Panc1 (cell line): ENCODE measurements around the gene SOBP. TPM values are rescaled to one million over a fixed set of nuclear protein-coding genes. Genes with fewer than 3 reads are reported as not detected.

Experiments used
- ATAC-seq: fragments of 200-7000 bp; cut with Tn5 transposase; 2 replicates; pipeline ENCODE4 v1.9.1; 2020; ENCODE audit warnings: mild to moderate bottlenecking, moderate library complexity
- Bru-seq: library from RNA; stranded (reverse); fragments of 400-500 nt; gene quantifications from one replicate; lab custom pipeline; 2021; lab: Mats Ljungman, UMichigan
- BruChase-seq, 2 experiments: library from RNA; stranded (reverse); fragments of 400-500 nt; gene quantifications; one replicate each; lab custom pipeline; 2021; lab: Mats Ljungman, UMichigan
- BruUV-seq: library from RNA; stranded (reverse); fragments of 400-500 nt; replicated peaks from 2 replicates; lab custom pipeline; 2021; lab: Mats Ljungman, UMichigan
- CTCF ChIA-PET: fragments of 300-600 bp; sonication (Branson Sonifier 250); formaldehyde crosslinking; loops from one replicate; lab custom pipeline; 2022; ENCODE audit warnings: antibody characterized with exemption; lab: Charles Lee
- POLR2A ChIA-PET: fragments of 300-600 bp; sonication (Branson Sonifier 250); formaldehyde crosslinking; loops from one replicate; lab custom pipeline; 2022; ENCODE audit warnings: antibody characterized with exemption; lab: Charles Lee
- DNase-seq: peaks from one replicate; pipeline ENCODE4 v3.0.0-alpha.2; 2010; ENCODE audit warnings: low read depth, low spot score
- H3K27ac ChIP-seq: 2 replicates; pipeline ENCODE4 v1.5.1; 2011; ENCODE audit warnings: mild to moderate bottlenecking, low read length, inconsistent platforms
- H3K27me3 ChIP-seq: fragments of 200-500 bp; sonication (Bioruptor generic); 2 replicates; pipeline ENCODE4 v1.6.0; 2014; ENCODE audit warnings: low read length, inconsistent platforms; ENCODE audit not compliant: control insufficient read depth, insufficient read depth
- H3K36me3 ChIP-seq: fragments of 200-500 bp; sonication (Bioruptor generic); 2 replicates; pipeline ENCODE4 v1.5.1; 2014; ENCODE audit warnings: inconsistent platforms, mild to moderate bottlenecking, low read length, moderate library complexity; ENCODE audit not compliant: control insufficient read depth, insufficient read depth
- H3K4me1 ChIP-seq: 2 replicates; pipeline ENCODE4 v1.5.1; 2011; ENCODE audit warnings: inconsistent platforms, mild to moderate bottlenecking, low read length, moderate library complexity; ENCODE audit not compliant: control insufficient read depth, insufficient read depth
- H3K4me3 ChIP-seq, 2 experiments: 2 replicates each; pipeline ENCODE4 v1.5.1; 2011 to 2012; ENCODE audit warnings: low read depth in 2 of 2, low read length in 2 of 2, mild to moderate bottlenecking in 2 of 2, inconsistent platforms in 1 of 2, moderate library complexity in 1 of 2
- H3K9me3 ChIP-seq: fragments of 200-500 bp; sonication (Bioruptor generic); 2 replicates; pipeline ENCODE4 v1.5.1; 2014; ENCODE audit warnings: low read depth, mild to moderate bottlenecking, inconsistent platforms, low read length, moderate library complexity; ENCODE audit not compliant: control insufficient read depth, insufficient read depth
- CTCF ChIP-seq: fragments of 450-650 bp; IDR thresholded peaks from 2 replicates; pipeline ENCODE4 v1.5.1; 2017; ENCODE audit warnings: mild to moderate bottlenecking
- POLR2AphosphoS5 ChIP-seq: IDR thresholded peaks from 2 replicates; pipeline ENCODE4 v1.6.1; 2012; ENCODE audit warnings: mild to moderate bottlenecking, low read depth, low read length, moderate library complexity
- REST ChIP-seq, 2 experiments: IDR thresholded peaks; 2 replicates each; pipeline ENCODE4 v1.6.1; 2011 to 2012; ENCODE audit warnings: low read depth in 2 of 2, control low read depth in 1 of 2, low read length in 1 of 2, mild to moderate bottlenecking in 1 of 2, moderate library complexity in 1 of 2; ENCODE audit not compliant: insufficient read depth in 1 of 2
- SIN3A ChIP-seq: IDR thresholded peaks from 2 replicates; pipeline ENCODE4 v1.6.1; 2012; ENCODE audit warnings: low read depth, mild to moderate bottlenecking, low read length, moderate library complexity, borderline replicate concordance; ENCODE audit not compliant: insufficient read depth
- TCF7L2 ChIP-seq: IDR thresholded peaks from 2 replicates; pipeline ENCODE4 v1.6.1; 2011; ENCODE audit warnings: mild to moderate bottlenecking, low read depth, low read length, inconsistent platforms
- in situ Hi-C: cut with HindIII; loops from 2 replicates; pipeline ENCODE4 v1.10.0; 2016; ENCODE audit warnings: low sequenced_read_pairs, low pct_unique_long_range_greater_than_20kb
- intact Hi-C: fragments of 100-400 bp; cut with micrococcal nuclease; formaldehyde crosslinking; loops from one replicate; pipeline ENCODE4 v1.10.0; 2022; ENCODE audit not compliant: unreplicated experiment
- long read RNA-seq: library from polyadenylated mRNA; unstranded; transcript quantifications from one replicate; pipeline ENCODE4 v2.0.0, GENCODE V29; 2021; ENCODE audit not compliant: unreplicated experiment
- polyA plus RNA-seq: library from polyadenylated mRNA; unstranded; fragments of >200 nt; gene quantifications from one replicate; pipeline ENCODE4 v1.2.1, GENCODE V29; 2012; ENCODE audit warnings: missing spikeins; ENCODE audit not compliant: insufficient read length
- total RNA-seq: library from RNA; stranded (reverse); gene quantifications from one replicate; pipeline ENCODE4 v1.2.1, GENCODE V29; 2021; ENCODE audit not compliant: unreplicated experiment

Gene SOBP
- total RNA-seq: 9.0 TPM
- 10.0 TPM for polyA plus RNA-seq
- Bru-seq, nascent RNA: percentile 73 among the genes with signal in this experiment
- BruChase-seq, experiment 1, labeled RNA remaining after a 2-hour chase: percentile 65 among the genes with signal in this experiment
- percentile 65 among the genes with signal in this experiment for BruChase-seq, experiment 2, labeled RNA remaining after a 6-hour chase
- long read RNA-seq, partial matches to known transcripts: 10 of 27 reads
- long read RNA-seq, other reads (novel, unspliced or antisense): 14 of 27 reads

GRCh38 chr6:107489636-107490565, at the start of gene SOBP:
Gene SOBP (plus strand): TSS chr6:107490117. CDS start chr6:107490617, 500 bp downstream.
- BruUV-seq: no TSS peak
- no peak for DNase-seq
- H3K27ac ChIP-seq: peak within 1 kb of the TSS; percentile 65
- ATAC-seq: peak; percentile 80
- CTCF ChIA-PET: no interaction called here
- peak within 1 kb of the TSS; percentile 78 to 86 for H3K4me3 ChIP-seq
- H3K27me3 ChIP-seq: peaks cover 4% of the 10 kb centered on the region; the same call in 1 of the 2 replicates
- in situ Hi-C loops (no loop called here), intact Hi-C loops (loop anchor here (5.0 kb wide), 1 partner anchor 167 kb away; no protein-coding TSS in a partner anchor)
- H3K36me3 ChIP-seq: no peaks in the 10 kb centered on the region
- TF ChIP-seq SIN3A: peak; percentile 26; the same call in 1 of the 2 replicates
- TF ChIP-seq CTCF: no peak; the same call in 1 of the 2 replicates
- 0 out of 2 replicates have a peak, but pooled peaks have one; percentile 10 for TF ChIP-seq TCF7L2
- TF ChIP-seq REST (IDR thresholded peaks at IDR 0.05; ENCODE audit: insufficient read depth in 1 of 2, low read depth in 2 of 2, low read length in 1 of 2): no peak
- no peak for TF ChIP-seq POLR2AphosphoS5
- no peaks in the 10 kb centered on the region for H3K9me3 ChIP-seq
- POLR2A ChIA-PET: interaction anchor here (0.5 kb wide), 1 partner anchor 162 kb away, joined by 3 read pairs; no protein-coding TSS in a partner anchor
- peaks cover 40% of the 10 kb centered on the region for H3K4me1 ChIP-seq

- H3K9me3 ChIP-seq: no peaks in the 10 kb centered on the region
- no peak for TF ChIP-seq SIN3A
- TF ChIP-seq REST (IDR thresholded peaks at IDR 0.05; ENCODE audit: insufficient read depth in 1 of 2, low read depth in 2 of 2, low read length in 1 of 2): no peak
- no peak for TF ChIP-seq TCF7L2
- TF ChIP-seq POLR2AphosphoS5: no peak
- no peak for TF ChIP-seq CTCF
- DNase-seq (no peak), ATAC-seq (no peak)
- in situ Hi-C loops (no loop called here), intact Hi-C loops (no loop called here)
- ChIA-PET CTCF (no interaction called here), POLR2A (interaction anchor here (0.5 kb wide), 1 partner anchor 18 kb away, joined by 3 read pairs; no protein-coding TSS in a partner anchor)
- no peak overlapping the region for H3K27ac ChIP-seq
- H3K4me3 ChIP-seq: no peak overlapping the region
- no peaks in the 10 kb centered on the region for H3K27me3 ChIP-seq
- BruUV-seq: no TSS peak
- no peaks in the 10 kb centered on the region for H3K36me3 ChIP-seq
- peaks cover 4% of the 10 kb centered on the region; the same call in 1 of the 2 replicates for H3K4me1 ChIP-seq
These were observed 49.0 kb upstream of the SOBP start for GRCh38 chr6:107440936-107441335.
